SK-N-SH (cell line): ENCODE results near the gene MAP2K4.

Experiments used
- CTCF ChIP-seq: fragments of 200-600 bp; sonication (generic); IDR thresholded peaks from 2 replicates; pipeline ENCODE4 v1.6.1; 2017; ENCODE audit warnings: antibody characterized with exemption, mild to moderate bottlenecking, moderate library complexity
- ELF1 ChIP-seq: IDR thresholded peaks from 2 replicates; pipeline ENCODE4 v1.4.0; 2012
- EP300 ChIP-seq, 2 experiments: IDR thresholded peaks; 2 replicates each; pipeline versions ENCODE4 v1.4.0 to v1.6.1; 2012; ENCODE audit warnings: borderline replicate concordance in 1 of 2, low read depth in 1 of 2, low read length in 1 of 2
- IRF3 ChIP-seq: fragments of 150-350 bp; IDR thresholded peaks from 2 replicates; pipeline ENCODE4 v1.6.1; 2016; ENCODE audit warnings: mild to moderate bottlenecking, low read depth, low read length
- MXI1 ChIP-seq: IDR thresholded peaks from 2 replicates; pipeline ENCODE4 v1.6.1; 2012; ENCODE audit warnings: mild to moderate bottlenecking, low read depth, low read length, improper control_type of control experiment
- POLR2AphosphoS5 ChIP-seq: IDR thresholded peaks from 2 replicates; pipeline ENCODE4 v1.6.1; 2012; ENCODE audit warnings: low read depth, low read length
- RAD21 ChIP-seq: IDR thresholded peaks from 2 replicates; pipeline ENCODE4 v1.6.1; 2012; ENCODE audit warnings: mild to moderate bottlenecking, low read length
- RCOR1 ChIP-seq: fragments of 150-350 bp; IDR thresholded peaks from 2 replicates; pipeline ENCODE4 v1.6.1; 2017; ENCODE audit warnings: antibody characterized with exemption, low read length
- REST ChIP-seq: IDR thresholded peaks from 2 replicates; pipeline ENCODE4 v1.6.1; 2012; ENCODE audit warnings: mild to moderate bottlenecking, low read depth, low read length, moderate library complexity
- SIN3A ChIP-seq: IDR thresholded peaks from 2 replicates; pipeline ENCODE4 v1.6.1; 2012; ENCODE audit warnings: low read depth, mild to moderate bottlenecking, low read length, moderate library complexity, borderline replicate concordance
- TEAD4 ChIP-seq: IDR thresholded peaks from 2 replicates; pipeline ENCODE4 v1.4.0; 2012; ENCODE audit warnings: mild to moderate bottlenecking, borderline replicate concordance; ENCODE audit not compliant: insufficient read depth
- USF1 ChIP-seq: IDR thresholded peaks from 2 replicates; pipeline ENCODE4 v1.4.0; 2012; ENCODE audit warnings: low read depth, borderline replicate concordance
- USF2 ChIP-seq: fragments of 150-350 bp; IDR thresholded peaks from 2 replicates; pipeline ENCODE4 v1.6.1; 2017; ENCODE audit warnings: antibody characterized with exemption, low read length, low read depth, borderline replicate concordance
- ZBTB33 ChIP-seq: IDR thresholded peaks from 2 replicates; pipeline ENCODE4 v1.4.0; 2012; ENCODE audit warnings: low read depth, borderline replicate concordance

GRCh38 chr17:12064395-12064794 lies 43.7 kb downstream of the MAP2K4 start:
- no peak for TF ChIP-seq CTCF
- TF ChIP-seq EP300 (IDR thresholded peaks at IDR 0.05; ENCODE audit: borderline replicate concordance in 1 of 2, low read depth in 1 of 2, low read length in 1 of 2): no peak
- no peak for TF ChIP-seq RAD21
- no peak for TF ChIP-seq ELF1
- no peak for TF ChIP-seq USF2
- no peak for TF ChIP-seq SIN3A
- TF ChIP-seq RCOR1: no peak
- no peak for TF ChIP-seq POLR2AphosphoS5
- TF ChIP-seq TEAD4: no peak
- TF ChIP-seq IRF3: no peak
- no peak for TF ChIP-seq MXI1
- no peak for TF ChIP-seq USF1
- TF ChIP-seq ZBTB33: no peak
- no peak for TF ChIP-seq REST
